ENCODE data around the gene ATP8B3.

GRCh38 chr19:1836458-1837221 lies 24.6 kb upstream of the ATP8B3 start:
- TF ChIP-seq RAD21 (IDR thresholded peaks at IDR 0.05; ENCODE audit: low read depth) (no peak), TEAD4 (IDR thresholded peaks at IDR 0.05) (no peak), TCF12 (IDR thresholded peaks at IDR 0.05; ENCODE audit: low read depth) (no peak), EP300 (IDR thresholded peaks at IDR 0.05; ENCODE audit: borderline replicate concordance) (no peak), NFIC (IDR thresholded peaks at IDR 0.05) (no peak), CEBPB (IDR thresholded peaks at IDR 0.05) (no peak), EGR1 (IDR thresholded peaks at IDR 0.05) (no peak), REST (IDR thresholded peaks at IDR 0.05; ENCODE audit: low read depth) (no peak), YY1 (IDR thresholded peaks at IDR 0.05; ENCODE audit: low read depth) (no peak), TAF1 (IDR thresholded peaks at IDR 0.05; ENCODE audit: low read depth) (no peak), MAX (IDR thresholded peaks at IDR 0.05) (no peak)

All from Ishikawa (cell line).